K562 (cell line): ENCODE measurements around the gene PIM3. TPM values are rescaled to one million over a fixed set of nuclear protein-coding genes. Genes with fewer than 3 reads are reported as not detected.

Source experiments
- ATAC-seq: fragments of 200-7000 bp; cut with Tn5 transposase; 3 replicates; pipeline ENCODE4 v1.9.1; 2020; ENCODE audit warnings: moderate library complexity
- BruUV-seq: library from RNA; stranded (reverse); fragments of 400-500 nt; replicated peaks from 2 replicates; lab custom pipeline; 2021; lab: Mats Ljungman, UMichigan
- CTCF ChIA-PET: fragments of 300-600 bp; formaldehyde crosslinking; extraction: SDS; loops from one replicate; lab custom pipeline; 2021; ENCODE audit warnings: low intra/inter-chr PET ratio; lab: Yijun Ruan, JAX
- POLR2A ChIA-PET: fragments of 300-600, 350-650 bp; sonication (Branson Sonifier 250); formaldehyde crosslinking; extraction: SDS; loops from one replicate; lab custom pipeline; 2021; ENCODE audit warnings: antibody characterized with exemption, inconsistent platforms; lab: Yijun Ruan, JAX
- DNase-seq, 4 experiments: peaks; one replicate each; pipeline versions ENCODE4 v3.0.0 to v3.0.0-alpha.2; 2011 to 2018; ENCODE audit warnings: low spot score in 3 of 4, mixed read lengths in 3 of 4; ENCODE audit errors: extremely low read depth in 1 of 4
- FAIRE-seq: peaks from 2 replicates; lab custom pipeline; 2011; peaks lifted over from hg19 to GRCh38; lab: Jason Lieb, UNC
- H2AFZ ChIP-seq: 2 replicates; pipeline ENCODE4 v1.6.0; 2011; ENCODE audit warnings: low read depth, low read length, control low read depth, inconsistent platforms
- H3K27ac ChIP-seq: fragments of 200-600 bp; 3 replicates; pipeline ENCODE4 v1.8.0; 2011; ENCODE audit warnings: low read depth, mild to moderate bottlenecking, control low read depth, inconsistent platforms, low read length, moderate library complexity, mixed read lengths; ENCODE audit errors: extremely low read depth
- H3K27me3 ChIP-seq, 2 experiments: fragments of 300-600 bp in 1 of 2; 2 replicates in 1 of 2; 3 replicates in 1 of 2; pipeline versions ENCODE4 v1.6.0 to v1.8.0; 2011; ENCODE audit warnings: inconsistent platforms in 2 of 2, low read length in 2 of 2, mild to moderate bottlenecking in 1 of 2, mixed read lengths in 1 of 2, moderate library complexity in 1 of 2; ENCODE audit not compliant: control insufficient read depth in 2 of 2, insufficient read depth in 2 of 2
- H3K36me3 ChIP-seq: fragments of 300-600 bp; 3 replicates; pipeline ENCODE4 v1.8.0; 2011; ENCODE audit warnings: mild to moderate bottlenecking, low read length, inconsistent platforms; ENCODE audit not compliant: control insufficient read depth, insufficient read depth
- H3K4me1 ChIP-seq, 2 experiments: fragments of 200-600 bp in 1 of 2; replicated peaks in 1 of 2; 2 replicates in 1 of 2; 3 replicates in 1 of 2; pipeline versions ENCODE4 v1.5.1 to v1.8.0; 2011; ENCODE audit warnings: inconsistent platforms in 2 of 2, low read length in 2 of 2, mild to moderate bottlenecking in 1 of 2, mixed read lengths in 1 of 2, moderate library complexity in 1 of 2; ENCODE audit not compliant: control insufficient read depth in 2 of 2, insufficient read depth in 2 of 2
- H3K4me2 ChIP-seq: 2 replicates; pipeline ENCODE4 v1.6.1; 2011; ENCODE audit warnings: low read length, control low read depth, inconsistent platforms, mixed read lengths; ENCODE audit not compliant: insufficient read depth
- H3K4me3 ChIP-seq: fragments of 200-600 bp; sonication (generic), shearing (Covaris generic); 2 replicates; pipeline ENCODE4 v1.5.1; 2016; ENCODE audit warnings: control low read depth, inconsistent platforms
- H3K79me2 ChIP-seq: fragments of 200-600 bp; 3 replicates; pipeline ENCODE4 v1.8.0; 2011; ENCODE audit warnings: low read length, inconsistent platforms; ENCODE audit not compliant: control insufficient read depth, insufficient read depth
- H3K9ac ChIP-seq, 2 experiments: 2 replicates each; pipeline versions ENCODE4 v1.6.0 to v1.6.1; 2011; ENCODE audit warnings: low read depth in 2 of 2, low read length in 2 of 2, control low read depth in 1 of 2, inconsistent platforms in 1 of 2, mild to moderate bottlenecking in 1 of 2, mixed read lengths in 1 of 2; ENCODE audit not compliant: insufficient read depth in 1 of 2
- H3K9me1 ChIP-seq: one replicate; pipeline ENCODE4 v1.6.0; 2011; ENCODE audit warnings: inconsistent platforms, mild to moderate bottlenecking, low read length, moderate library complexity; ENCODE audit not compliant: control insufficient read depth, insufficient read depth
- H3K9me3 ChIP-seq: replicated peaks from 2 replicates; pipeline ENCODE4 v1.5.1; 2011; ENCODE audit warnings: low read depth, low read length, inconsistent platforms; ENCODE audit not compliant: control insufficient read depth, insufficient read depth
- H4K20me1 ChIP-seq: replicated peaks from 2 replicates; pipeline ENCODE4 v1.6.1; 2011; ENCODE audit warnings: low read length, inconsistent platforms, mixed read lengths; ENCODE audit not compliant: control insufficient read depth, insufficient read depth
- BCLAF1 ChIP-seq, 2 experiments: fragments of 450-650 bp in 1 of 2; IDR thresholded peaks; 2 replicates each; pipeline ENCODE4 v1.6.1; 2011 to 2017; ENCODE audit warnings: low read depth in 2 of 2, antibody characterized with exemption in 1 of 2, borderline replicate concordance in 1 of 2, low read length in 1 of 2, mild to moderate bottlenecking in 1 of 2, mixed read lengths in 1 of 2; ENCODE audit not compliant: control insufficient read depth in 1 of 2
- BRCA1 ChIP-seq, 2 experiments: fragments of 450-650 bp in 1 of 2; sonication (generic) in 1 of 2; formaldehyde crosslinking in 1 of 2; IDR thresholded peaks; 2 replicates each; pipeline versions ENCODE4 v1.5.0 to v1.6.1; 2017 to 2020; ENCODE audit warnings: mild to moderate bottlenecking in 1 of 2, missing genetic modification reagents in 1 of 2
- BRD9 ChIP-seq: fragments of 450-650 bp; IDR thresholded peaks from 2 replicates; pipeline ENCODE4 v1.6.1; 2018; ENCODE audit warnings: low read depth; ENCODE audit not compliant: partially characterized antibody
- E2F6 ChIP-seq, 2 experiments: IDR thresholded peaks; 2 replicates each; pipeline ENCODE4 v1.6.1; 2011; ENCODE audit warnings: borderline replicate concordance in 1 of 2, control low read depth in 1 of 2, low read depth in 1 of 2, low read length in 1 of 2, mild to moderate bottlenecking in 1 of 2, mixed read lengths in 1 of 2, moderate library complexity in 1 of 2; ENCODE audit not compliant: insufficient read depth in 1 of 2, insufficient read length in 1 of 2, poor library complexity in 1 of 2, severe bottlenecking in 1 of 2; ENCODE audit errors: extremely low read depth in 1 of 2
- HDGF ChIP-seq: fragments of 450-650 bp; IDR thresholded peaks from 2 replicates; pipeline ENCODE4 v1.6.1; 2016
- HOXB6 ChIP-seq: fragments of 250-450 bp; sonication (Bioruptor Pico); IDR thresholded peaks from 2 replicates; pipeline ENCODE4 v1.5.1; 2022; ENCODE audit warnings: mild to moderate bottlenecking, borderline replicate concordance
- NFIX ChIP-seq: fragments of 250-450 bp; sonication (Bioruptor Pico); IDR thresholded peaks from 2 replicates; pipeline ENCODE4 v1.4.0; 2020; ENCODE audit warnings: low read depth, mild to moderate bottlenecking, moderate library complexity
- POU5F1 ChIP-seq: fragments of 150-350 bp; IDR thresholded peaks from 2 replicates; pipeline ENCODE4 v1.6.1; 2014; ENCODE audit warnings: borderline replicate concordance, low read length, low read depth, mild to moderate bottlenecking; ENCODE audit not compliant: partially characterized antibody
- ZNF507 ChIP-seq: conservative IDR thresholded peaks from 2 replicates; pipeline ENCODE4 v1.6.1; 2017; ENCODE audit warnings: missing genetic modification characterization, missing compliant biosample characterization
- WGBS: fragments of 100-300 bp; shearing (Covaris generic); methylation state at CpG from one replicate; pipeline ENCODE4 v1.1.6; 2016; ENCODE audit warnings: low coverage, mixed read lengths; ENCODE audit not compliant: insufficient coverage; ENCODE audit errors: missing lambda C conversion rate; 5-methylcytosine and 5-hydroxymethylcytosine counted together
- in situ Hi-C: fragments of 300-500 bp; cut with MboI; formaldehyde crosslinking; loops from 4 replicates; pipeline ENCODE4 v1.15.0; 2018; ENCODE audit warnings: inconsistent platforms, mixed read lengths
- intact Hi-C: fragments of 100-400 bp; cut with micrococcal nuclease; formaldehyde crosslinking; loops from 2 replicates; pipeline ENCODE4 v1.14.2; 2022
- polyA plus RNA-seq, 8 experiments: library from polyadenylated mRNA; depleted of rRNA in 4 of 8; stranded (reverse) in 5 of 8; unstranded in 3 of 8; fragments of >200 nt; fragmentation: Nextera tagmentation in 2 of 8; fragmentation: Illumina TruSeq in 1 of 8; extraction: Ambion mirVana in 2 of 8; extraction: Trizol in 1 of 8; gene quantifications; 2 replicates each; pipeline versions ENCODE4 v1.2.1 to v1.2.3, GENCODE V29; 2011 to 2014; ENCODE audit warnings: inconsistent platforms in 1 of 8, missing spikeins in 1 of 8
- total RNA-seq, 7 experiments: library from RNA; depleted of rRNA in 6 of 7; stranded (reverse); fragments of >200 nt in 6 of 7; fragmentation: Illumina TruSeq in 2 of 7; extraction: Trizol in 2 of 7; gene quantifications; 2 replicates each; pipeline versions ENCODE4 v1.2.1 to v1.2.3, GENCODE V29; 2011 to 2021; ENCODE audit warnings: low replicate concordance in 1 of 7

Gene PIM3
- total and polyA plus RNA-seq, 9 of the 15 experiments (the other 6 are each of a cell fraction or from before 2014, with no cell fraction given) = 0.24 to 40.5 (median 5.3) TPM

- Histone ChIP-seq H3K27me3 (no peaks in the 10 kb centered on the region), H3K9me3 (no peaks in the 10 kb centered on the region), H3K4me3 (no peak overlapping the region), H3K36me3 (peaks cover 3% of the 10 kb centered on the region; the same call in 1 of the 3 replicates), H3K4me2 (no peak overlapping the region), H3K79me2 (no peaks in the 10 kb centered on the region), H2AFZ (no peak overlapping the region), H3K9ac (no peak overlapping the region), H3K9me1 (no peaks in the 10 kb centered on the region), H4K20me1 (no peaks in the 10 kb centered on the region), H3K27ac (no peak overlapping the region), H3K4me1 (peaks cover under 1 to 34% of the 10 kb centered on the region in 2 experiments; a peak in 3 of 5 replicates)
- POLR2A ChIA-PET = interaction anchor here (0.6 kb wide), 1 partner anchor 184 kb away, joined by 3 read pairs; no protein-coding TSS in a partner anchor
- intact Hi-C loops = no loop called here
- in situ Hi-C loops = no loop called here
- CTCF ChIA-PET = interaction anchor here (0.6 to 1.8 kb wide), 2 partner anchors 158 kb away, joined by 3 to 5 read pairs; no protein-coding TSS in a partner anchor
- BruUV-seq = no TSS peak
- 95% methylated on average over 19 of the region's 24 CpGs for WGBS
- no peak for FAIRE-seq
- ATAC-seq = no peak
- TF ChIP-seq ZNF507 = no peak
- TF ChIP-seq, all 486 proteins: peak for 0
- DNase-seq = no peak
Observed at GRCh38 chr22:49925525-49926128, 34.9 kb upstream of the PIM3 start.

GRCh38 chr22:49926916-49927315 is 33.7 kb upstream of the PIM3 start:
- Histone ChIP-seq H3K4me1 (peaks cover 2 to 35% of the 10 kb centered on the region in 2 experiments; a peak in 3 of 5 replicates), H2AFZ (no peak overlapping the region), H3K9ac (no peak overlapping the region), H3K36me3 (0 out of 3 replicates have a peak, but pooled peaks cover 2% of the 10 kb centered on the region), H3K27me3 (no peaks in the 10 kb centered on the region), H3K4me3 (no peak overlapping the region), H3K79me2 (no peaks in the 10 kb centered on the region), H4K20me1 (no peaks in the 10 kb centered on the region), H3K4me2 (no peak overlapping the region), H3K9me1 (no peaks in the 10 kb centered on the region), H3K9me3 (no peaks in the 10 kb centered on the region), H3K27ac (no peak overlapping the region)
- in situ Hi-C loops = no loop called here
- POLR2A ChIA-PET = interaction anchor here (0.7 kb wide), 1 partner anchor 100 kb away, joined by 3 read pairs; no protein-coding TSS in a partner anchor
- 96% methylated on average over 4 of the region's 18 CpGs for WGBS
- DNase-seq (no peak), FAIRE-seq (no peak), ATAC-seq (no peak)
- CTCF ChIA-PET = interaction anchor here (1.8 kb wide), 1 partner anchor 160 kb away, joined by 5 read pairs; no protein-coding TSS in a partner anchor
- no TSS peak for BruUV-seq
- intact Hi-C loops = no loop called here
- TF ChIP-seq BRD9 = no peak
- no peak for TF ChIP-seq NFIX (CRISPR knock-in tag)
- TF ChIP-seq POU5F1 = no peak
- no peak for TF ChIP-seq BRCA1 (IDR thresholded peaks at IDR 0.05)
- TF ChIP-seq BRCA1 (CRISPR knock-in tag; IDR thresholded peaks at IDR 0.05) = no peak
- TF ChIP-seq E2F6 (IDR thresholded peaks at IDR 0.05; ENCODE audit: borderline replicate concordance in 1 of 2, extremely low read depth in 1 of 2, insufficient read depth in 1 of 2, insufficient read length in 1 of 2, low read depth in 1 of 2, low read length in 1 of 2, poor library complexity in 1 of 2, severe bottlenecking in 1 of 2) = no peak
- no peak for TF ChIP-seq HDGF
- no peak for TF ChIP-seq BCLAF1 (IDR thresholded peaks at IDR 0.05; ENCODE audit: borderline replicate concordance in 1 of 2, control insufficient read depth in 1 of 2, low read depth in 2 of 2, low read length in 1 of 2)
- no peak for TF ChIP-seq HOXB6 (CRISPR knock-in tag)
